T-helper 2 cell treated with Interferon-gamma antibody and Interleukin-4, amounts not matched to agents 100 ng/mL and 5 ng/mL, for 36 hours (primary cell): ENCODE data around the gene BACH2. TPM values are rescaled to one million over a fixed set of nuclear protein-coding genes. Genes with fewer than 3 reads are reported as not detected.
"Not testable (repeated sequence)": the region's sequence is repeated elsewhere in the genome, so short reads cannot be mapped to it uniquely, and the experiment has no call there.

Experiments
- intact Hi-C: fragments of 100-400 bp; cut with micrococcal nuclease; formaldehyde crosslinking; loops from one replicate; pipeline ENCODE4 v1.15.1; 2023
- total RNA-seq: library from RNA; stranded (reverse); gene quantifications from 2 replicates; pipeline ENCODE4 v1.2.3, GENCODE V29; 2022

The BACH2 gene
- total RNA-seq, 1 donor from 2014 or later, result 35.2 TPM

DNA sequence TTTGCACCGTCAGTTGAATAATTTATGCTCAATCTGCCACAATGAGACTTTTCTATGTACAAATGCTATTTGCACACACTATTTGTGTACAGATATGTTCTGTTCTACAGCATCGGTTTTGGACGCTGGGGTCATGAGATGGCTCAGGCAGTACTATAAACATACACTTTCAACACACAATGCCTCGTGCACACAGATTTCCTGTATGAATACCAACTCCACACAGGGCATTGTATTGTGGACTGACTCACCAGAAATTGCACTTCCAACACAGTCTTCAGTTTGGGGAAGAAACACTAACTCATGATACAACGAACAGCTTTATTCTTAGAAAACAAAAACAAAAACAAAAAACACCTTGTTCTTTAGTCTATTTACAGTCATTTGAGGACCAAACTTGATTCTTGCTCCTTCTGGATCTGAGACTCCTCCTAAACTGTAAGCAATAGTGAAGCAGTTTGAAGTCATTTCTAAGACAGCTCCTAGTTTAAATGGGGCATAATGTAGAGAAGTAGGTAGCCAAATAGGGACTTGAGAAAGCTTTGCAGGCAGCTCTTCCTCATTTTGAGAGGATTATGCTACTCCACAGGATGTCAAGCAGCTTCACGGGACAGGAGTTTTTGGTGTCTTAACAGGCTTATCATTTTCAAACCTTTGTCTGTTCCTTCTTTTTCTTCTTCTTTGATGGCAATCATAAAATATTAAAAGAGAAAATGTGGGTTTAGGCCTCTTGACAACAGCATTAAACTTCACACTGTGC is 368.7 kb downstream of the BACH2 start:
- intact Hi-C loops, result no loop called here

GRCh38 chr6:89927264-89927663 is 369.4 kb downstream of the BACH2 start:
- intact Hi-C loops, result no loop called here

GRCh38 chr6:89925826-89926225 is 370.8 kb downstream of the BACH2 start:
- intact Hi-C loops, result no loop called here

GRCh38 chr6:89924231-89924630 is 372.4 kb downstream of the BACH2 start:
- intact Hi-C loops, result no loop called here

- intact Hi-C loops, result no loop called here
Measured at GRCh38 chr6:89921691-89922090, 375.0 kb downstream of the BACH2 start.

GRCh38 chr6:89921197-89921596 is 375.4 kb downstream of the BACH2 start:
- intact Hi-C loops, result no loop called here

GRCh38 chr6:89917801-89918366 is 378.8 kb downstream of the BACH2 start:
- intact Hi-C loops, result no loop called here

- intact Hi-C loops, result no loop called here
Measured at GRCh38 chr6:89917216-89917615, 379.4 kb downstream of the BACH2 start.

GRCh38 chr6:89916136-89916920 is 380.3 kb downstream of the BACH2 start:
- intact Hi-C loops, result no loop called here

DNA sequence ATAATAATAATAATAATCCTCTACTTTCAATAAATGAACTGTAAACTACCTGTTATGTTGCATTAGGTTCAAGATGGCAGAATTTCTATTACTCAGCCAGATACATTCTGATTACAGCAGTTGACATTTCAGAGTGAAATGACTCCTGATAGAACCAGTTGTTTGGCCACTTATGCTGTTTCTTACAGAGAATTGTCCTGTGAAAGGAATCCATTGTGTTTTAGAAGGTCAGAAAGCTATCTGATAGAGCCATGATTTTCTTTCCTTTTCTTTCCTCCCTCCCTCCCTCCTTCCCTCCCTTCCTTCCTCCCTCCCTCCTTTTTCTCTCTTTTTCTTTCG is 385.8 kb downstream of the BACH2 start:
- intact Hi-C loops, result no loop called here

- intact Hi-C loops, result not testable (repeated sequence)
Measured at GRCh38 chr6:89910001-89910901, 386.4 kb downstream of the BACH2 start.

DNA sequence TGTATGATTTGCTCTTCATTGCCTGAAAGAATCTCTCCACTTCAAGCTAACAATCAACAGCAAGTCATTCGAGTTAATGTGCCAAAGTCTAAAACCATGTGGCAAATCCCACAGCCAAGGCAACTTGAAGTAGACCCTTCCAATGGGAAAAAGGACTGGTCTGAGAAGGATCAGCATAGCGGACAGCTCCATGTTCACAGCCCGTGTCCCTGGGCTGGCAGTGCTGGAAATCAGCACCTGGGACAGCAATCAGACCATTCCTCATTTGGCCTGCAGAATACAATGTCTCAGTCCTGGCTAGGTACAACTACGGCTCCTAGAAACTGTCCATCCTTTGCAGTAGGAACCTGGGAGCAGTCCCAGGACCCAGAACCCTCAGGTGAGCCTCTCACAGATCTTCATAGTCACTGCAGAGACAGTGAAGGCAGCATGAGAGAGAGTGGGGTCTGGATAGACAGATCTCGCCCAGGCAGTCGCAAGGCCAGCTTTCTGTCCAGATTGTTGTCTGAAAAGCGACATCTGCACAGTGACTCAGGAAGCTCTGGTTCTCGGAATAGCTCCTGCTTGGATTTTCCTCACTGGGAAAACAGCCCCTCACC is 401.3 kb downstream of the BACH2 start:
- intact Hi-C loops, result no loop called here

DNA sequence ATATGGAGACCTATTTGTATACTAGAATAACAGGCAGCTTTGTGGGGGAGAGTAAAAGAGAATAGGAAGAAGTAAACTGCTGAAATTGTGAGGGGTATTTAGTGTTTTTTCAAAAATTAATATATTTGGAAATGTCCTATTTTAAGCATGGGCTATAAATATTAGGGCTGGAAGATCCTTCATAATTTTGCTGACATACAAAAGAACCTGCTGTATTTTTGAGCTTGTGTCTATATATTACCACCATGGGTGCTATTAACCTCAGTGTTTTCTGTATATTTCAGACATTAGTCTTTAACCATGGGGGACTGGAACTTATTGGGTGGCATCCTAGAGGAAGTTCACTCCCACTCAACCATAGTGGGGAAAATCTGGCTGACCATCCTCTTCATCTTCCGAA is 402.5 kb downstream of the BACH2 start, which contains the start of gene GJA10:
Gene GJA10 (plus strand): TSS at position 301 of the 400 bp plus-strand sequence. CDS start 0 bp downstream, at position 301.
- intact Hi-C loops, result no loop called here

DNA sequence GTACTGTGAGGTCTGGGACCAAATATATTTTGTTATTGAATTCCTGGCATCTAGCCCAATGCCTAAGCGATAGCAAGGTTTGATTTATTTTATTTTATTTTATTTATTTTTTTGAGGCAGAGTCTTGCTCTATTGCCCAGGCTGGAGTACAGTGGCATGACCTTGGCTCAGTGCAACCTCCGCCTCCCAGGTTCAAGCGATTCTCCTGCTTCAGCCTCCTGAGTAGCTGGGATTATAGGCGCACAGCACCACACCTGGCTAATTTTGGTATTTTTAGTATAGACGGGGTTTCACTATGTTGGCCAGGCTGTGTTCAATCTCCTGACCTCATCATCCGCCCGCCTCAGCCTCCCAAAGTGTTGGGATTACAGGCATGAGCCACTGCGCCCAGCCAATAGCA is 404.1 kb downstream of the BACH2 start:
- intact Hi-C loops, result not testable (repeated sequence)

DNA sequence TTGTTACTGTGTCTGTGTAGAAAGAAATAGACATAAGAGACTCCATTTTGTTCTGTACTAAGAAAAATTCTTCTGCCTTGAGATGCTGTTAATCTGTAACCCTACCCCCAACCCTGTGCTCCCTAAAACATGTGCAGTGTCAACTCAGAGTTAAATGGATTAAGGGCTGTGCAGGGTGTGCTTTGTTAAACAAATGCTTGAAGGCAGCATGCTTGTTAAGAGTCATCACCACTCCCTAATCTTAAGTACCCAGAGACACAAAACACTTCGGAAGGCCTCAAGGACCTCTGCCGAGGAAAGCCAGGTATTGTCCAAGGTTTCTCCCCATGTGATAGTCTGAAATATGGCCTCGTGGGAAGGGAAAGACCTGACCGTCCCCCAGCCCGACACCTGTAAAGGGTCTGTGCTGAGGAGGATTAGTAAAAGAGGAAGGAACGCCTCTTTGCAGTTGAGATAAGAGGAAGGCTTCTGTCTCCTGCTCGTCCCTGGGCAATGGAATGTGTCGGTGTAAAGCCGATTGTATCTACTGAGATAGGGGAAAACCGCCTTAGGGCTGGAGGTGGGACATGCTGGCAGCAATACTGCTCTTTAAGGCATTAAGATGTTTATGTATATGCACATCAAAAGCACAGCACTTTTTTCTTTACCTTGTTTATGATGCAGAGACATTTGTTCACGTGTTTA is 405.7 kb downstream of the BACH2 start:
- intact Hi-C loops, result not testable (repeated sequence)

- intact Hi-C loops, result no loop called here
Measured at GRCh38 chr6:89888871-89889270, 407.8 kb downstream of the BACH2 start.

GRCh38 chr6:89888138-89888514 is 408.5 kb downstream of the BACH2 start:
- intact Hi-C loops, result no loop called here

GRCh38 chr6:89887452-89888137 is 409.0 kb downstream of the BACH2 start:
- intact Hi-C loops, result no loop called here

DNA sequence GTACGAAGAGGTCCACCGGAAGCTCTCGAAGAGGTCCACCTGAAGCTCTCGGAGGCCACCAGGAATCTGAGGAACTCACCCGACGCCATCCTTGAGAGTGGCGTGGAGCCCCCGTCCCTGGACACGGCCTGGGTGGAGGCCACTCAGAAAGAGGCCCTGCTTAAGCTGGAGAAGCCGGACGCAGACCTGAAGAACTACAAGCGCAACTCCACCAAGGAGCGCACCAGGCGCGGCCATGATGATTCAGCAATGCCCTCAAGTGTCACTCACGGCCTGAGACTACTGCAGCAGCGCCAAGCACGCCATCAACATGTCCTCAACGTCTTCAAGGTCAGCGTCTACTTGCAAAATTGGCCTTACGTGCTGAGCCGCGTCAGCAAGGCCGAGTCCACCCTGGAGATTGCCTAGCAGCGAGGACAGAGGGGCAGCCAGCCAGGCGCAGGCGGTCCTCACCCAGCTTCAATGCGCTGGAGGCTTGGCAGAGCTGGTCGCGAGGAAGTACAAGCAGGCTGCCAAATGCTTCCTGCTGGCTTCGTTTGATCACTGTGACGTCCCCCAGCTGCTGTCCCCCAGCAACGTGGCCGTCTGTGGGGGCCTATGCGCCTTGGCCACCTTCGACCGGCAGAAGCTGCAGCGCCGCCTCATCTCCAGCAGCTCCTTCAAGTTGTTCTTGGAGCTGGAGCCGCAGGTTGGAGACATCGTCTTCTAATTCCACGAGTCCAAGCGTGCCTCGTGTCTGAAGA is 410.1 kb downstream of the BACH2 start:
- intact Hi-C loops, result no loop called here
